HepG2 (cell line): ENCODE measurements around the gene MRPS5. TPM values are rescaled to one million over a fixed set of nuclear protein-coding genes. Genes with fewer than 3 reads are reported as not detected.

Experiments used
- ARID2 ChIP-seq: sonication (generic); formaldehyde crosslinking; IDR thresholded peaks from 2 replicates; pipeline ENCODE4 v1.8.1; 2022; ENCODE audit warnings: mild to moderate bottlenecking, missing genetic modification reagents, borderline replicate concordance
- GATA4 ChIP-seq: sonication (generic); IDR thresholded peaks from 2 replicates; pipeline ENCODE4 v1.6.1; 2016; ENCODE audit warnings: antibody characterized with exemption, low read depth, borderline replicate concordance
- HCFC1 ChIP-seq: fragments of 150-350 bp; IDR thresholded peaks from 2 replicates; pipeline ENCODE4 v1.6.1; 2014; ENCODE audit warnings: low read depth, low read length
- HMG20B ChIP-seq: conservative IDR thresholded peaks from 2 replicates; pipeline ENCODE4 v1.6.1; 2016; ENCODE audit warnings: missing genetic modification reagents, missing compliant biosample characterization
- HOXA9 ChIP-seq: sonication (generic); formaldehyde crosslinking; IDR thresholded peaks from 2 replicates; pipeline ENCODE4 v1.8.1; 2022; ENCODE audit warnings: missing genetic modification reagents, mild to moderate bottlenecking, moderate library complexity, borderline replicate concordance
- KLF12 ChIP-seq: sonication (generic); formaldehyde crosslinking; IDR thresholded peaks from 2 replicates; pipeline ENCODE4 v1.4.0; 2020; ENCODE audit warnings: missing genetic modification reagents, borderline replicate concordance
- MTA1 ChIP-seq: sonication (generic); formaldehyde crosslinking; IDR thresholded peaks from 2 replicates; pipeline ENCODE4 v1.4.0; 2020; ENCODE audit warnings: missing genetic modification reagents, mild to moderate bottlenecking, borderline replicate concordance
- RELA ChIP-seq: sonication (generic); formaldehyde crosslinking; IDR thresholded peaks from 2 replicates; pipeline ENCODE4 v1.4.0; 2020; ENCODE audit warnings: missing genetic modification reagents
- SIX4 ChIP-seq: sonication (generic); formaldehyde crosslinking; IDR thresholded peaks from 2 replicates; pipeline ENCODE4 v1.4.0; 2020; ENCODE audit warnings: missing genetic modification reagents
- TCF7 ChIP-seq: sonication (generic); IDR thresholded peaks from 2 replicates; pipeline ENCODE4 v1.6.1; 2016; ENCODE audit warnings: antibody characterized with exemption, low read depth
- TCF7L2 ChIP-seq: IDR thresholded peaks from 2 replicates; pipeline ENCODE4 v1.6.1; 2011; ENCODE audit warnings: mild to moderate bottlenecking, low read depth, low read length, moderate library complexity
- ZFP90 ChIP-seq: sonication (generic); formaldehyde crosslinking; IDR thresholded peaks from 2 replicates; pipeline ENCODE4 v1.8.0; 2022; ENCODE audit warnings: missing genetic modification reagents, mild to moderate bottlenecking, inconsistent platforms, borderline replicate concordance
- ZFY ChIP-seq: sonication (generic); formaldehyde crosslinking; IDR thresholded peaks from 2 replicates; pipeline ENCODE4 v1.4.0; 2020; ENCODE audit warnings: missing genetic modification reagents
- ZMYM2 ChIP-seq: sonication (generic); formaldehyde crosslinking; IDR thresholded peaks from 2 replicates; pipeline ENCODE4 v1.8.0; 2022; ENCODE audit warnings: mild to moderate bottlenecking, missing genetic modification reagents
- ZNF282 ChIP-seq: fragments of 450-650 bp; IDR thresholded peaks from 2 replicates; pipeline ENCODE4 v1.6.1; 2018; ENCODE audit not compliant: partially characterized antibody
- ZNF33A ChIP-seq: sonication (generic); formaldehyde crosslinking; IDR thresholded peaks from 2 replicates; pipeline ENCODE4 v1.5.1; 2020; ENCODE audit warnings: missing genetic modification reagents, mild to moderate bottlenecking, moderate library complexity, borderline replicate concordance
- ZNF33B ChIP-seq: sonication (generic); formaldehyde crosslinking; IDR thresholded peaks from 2 replicates; pipeline ENCODE4 v1.5.1; 2020; ENCODE audit warnings: mild to moderate bottlenecking, missing genetic modification reagents
- ZNF451 ChIP-seq: sonication (generic); formaldehyde crosslinking; IDR thresholded peaks from 2 replicates; pipeline ENCODE4 v1.5.0; 2020; ENCODE audit warnings: mild to moderate bottlenecking, missing genetic modification reagents
- ZNF549 ChIP-seq: sonication (generic); formaldehyde crosslinking; IDR thresholded peaks from 2 replicates; pipeline ENCODE4 v1.5.0; 2020; ENCODE audit warnings: missing genetic modification reagents
- ZNF75D ChIP-seq: sonication (generic); formaldehyde crosslinking; IDR thresholded peaks from 2 replicates; pipeline ENCODE4 v1.8.1; 2023; ENCODE audit warnings: missing genetic modification reagents, mild to moderate bottlenecking, borderline replicate concordance
- polyA plus RNA-seq, 8 experiments: library from polyadenylated mRNA; depleted of rRNA in 3 of 8; stranded (reverse) in 7 of 8; unstranded in 1 of 8; fragments of >200 nt; fragmentation: Illumina TruSeq in 4 of 8; extraction: Trizol in 4 of 8; gene quantifications; 2 replicates each; pipeline versions ENCODE4 v1.2.1 to v1.2.3, GENCODE V29; 2011 to 2016; ENCODE audit warnings: low read depth in 4 of 8, missing spikeins in 1 of 8, mixed read lengths in 1 of 8; ENCODE audit not compliant: insufficient read depth in 1 of 8
- total RNA-seq, 5 experiments: library from RNA; depleted of rRNA; stranded (reverse); fragments of >200 nt; fragmentation: Illumina TruSeq; extraction: Trizol; gene quantifications; 2 replicates each; pipeline ENCODE4 v1.2.3, GENCODE V29; 2016; ENCODE audit warnings: low read depth in 1 of 5
- TF ChIP-seq, protein P1 (sequence below): sonication (generic); formaldehyde crosslinking; IDR thresholded peaks from 2 replicates; pipeline ENCODE4 v1.4.0; 2020; ENCODE audit warnings: missing genetic modification reagents, borderline replicate concordance
- TF ChIP-seq, protein P2 (sequence below): sonication (generic); formaldehyde crosslinking; IDR thresholded peaks from 2 replicates; pipeline ENCODE4 v1.5.1; 2020; ENCODE audit warnings: mild to moderate bottlenecking, moderate library complexity, missing genetic modification reagents
- TF ChIP-seq, protein P3 (sequence below): sonication (generic); formaldehyde crosslinking; IDR thresholded peaks from 2 replicates; pipeline ENCODE4 v1.4.0; 2020; ENCODE audit warnings: mild to moderate bottlenecking, missing genetic modification reagents
- TF ChIP-seq, protein P4 (sequence below): sonication (generic); formaldehyde crosslinking; IDR thresholded peaks from 2 replicates; pipeline ENCODE4 v1.5.1; 2020; ENCODE audit warnings: missing genetic modification reagents, mild to moderate bottlenecking, borderline replicate concordance
- TF ChIP-seq, protein P5 (sequence below): sonication (generic); formaldehyde crosslinking; IDR thresholded peaks from 2 replicates; pipeline ENCODE4 v1.4.0; 2020; ENCODE audit warnings: mild to moderate bottlenecking, missing genetic modification reagents

Gene MRPS5
- total and polyA plus RNA-seq, 2 of the 13 experiments (the other 11 are each of a cell fraction or from before 2014, with no cell fraction given) = 98.8 to 134 TPM

DNA sequence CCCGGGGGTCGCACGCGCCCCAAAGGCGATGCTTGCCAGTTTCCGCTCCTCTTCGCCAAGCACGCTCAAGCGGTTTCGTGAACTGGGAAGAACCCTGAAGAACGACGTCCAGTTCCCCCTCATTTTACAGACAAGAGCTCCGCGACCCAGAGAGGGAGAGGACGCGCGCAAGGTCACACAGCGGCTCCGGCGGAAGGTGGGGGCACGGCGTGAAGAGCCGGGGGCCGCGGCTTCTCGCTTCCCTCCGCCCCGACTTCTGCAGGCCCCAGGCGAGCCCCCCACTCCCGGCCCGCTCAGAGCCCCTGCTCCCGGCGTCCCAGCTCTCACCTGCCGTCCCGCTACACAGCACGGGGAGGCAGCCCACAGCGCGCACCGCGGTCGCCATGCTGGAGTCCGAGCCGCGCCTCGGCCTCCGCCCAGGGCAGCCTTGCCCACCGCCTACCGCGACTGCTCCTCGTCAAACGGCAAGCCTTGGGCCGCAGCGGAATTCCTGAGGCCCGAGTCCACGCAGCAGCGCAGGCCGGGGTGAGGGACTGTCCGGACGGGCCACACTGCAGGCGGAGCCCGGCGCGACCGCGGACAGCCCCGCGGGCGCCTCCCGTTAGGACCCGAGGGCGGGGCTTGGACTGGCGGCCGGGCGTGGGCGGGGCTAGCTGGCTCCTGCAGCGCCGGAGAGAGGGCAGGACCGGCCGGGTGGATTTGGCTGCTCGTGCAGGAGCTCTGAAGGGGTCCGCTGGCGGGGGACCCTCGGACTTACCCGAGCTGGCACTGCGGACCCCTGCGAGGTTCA is at the start of gene MRPS5 (continued):
- TF ChIP-seq, protein P1, sequence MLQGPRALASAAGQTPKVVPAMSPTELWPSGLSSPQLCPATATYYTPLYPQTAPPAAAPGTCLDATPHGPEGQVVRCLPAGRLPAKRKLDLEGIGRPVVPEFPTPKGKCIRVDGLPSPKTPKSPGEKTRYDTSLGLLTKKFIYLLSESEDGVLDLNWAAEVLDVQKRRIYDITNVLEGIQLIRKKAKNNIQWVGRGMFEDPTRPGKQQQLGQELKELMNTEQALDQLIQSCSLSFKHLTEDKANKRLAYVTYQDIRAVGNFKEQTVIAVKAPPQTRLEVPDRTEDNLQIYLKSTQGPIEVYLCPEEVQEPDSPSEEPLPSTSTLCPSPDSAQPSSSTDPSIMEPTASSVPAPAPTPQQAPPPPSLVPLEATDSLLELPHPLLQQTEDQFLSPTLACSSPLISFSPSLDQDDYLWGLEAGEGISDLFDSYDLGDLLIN (CRISPR knock-in tag) = no peak
- TF ChIP-seq, protein P2, sequence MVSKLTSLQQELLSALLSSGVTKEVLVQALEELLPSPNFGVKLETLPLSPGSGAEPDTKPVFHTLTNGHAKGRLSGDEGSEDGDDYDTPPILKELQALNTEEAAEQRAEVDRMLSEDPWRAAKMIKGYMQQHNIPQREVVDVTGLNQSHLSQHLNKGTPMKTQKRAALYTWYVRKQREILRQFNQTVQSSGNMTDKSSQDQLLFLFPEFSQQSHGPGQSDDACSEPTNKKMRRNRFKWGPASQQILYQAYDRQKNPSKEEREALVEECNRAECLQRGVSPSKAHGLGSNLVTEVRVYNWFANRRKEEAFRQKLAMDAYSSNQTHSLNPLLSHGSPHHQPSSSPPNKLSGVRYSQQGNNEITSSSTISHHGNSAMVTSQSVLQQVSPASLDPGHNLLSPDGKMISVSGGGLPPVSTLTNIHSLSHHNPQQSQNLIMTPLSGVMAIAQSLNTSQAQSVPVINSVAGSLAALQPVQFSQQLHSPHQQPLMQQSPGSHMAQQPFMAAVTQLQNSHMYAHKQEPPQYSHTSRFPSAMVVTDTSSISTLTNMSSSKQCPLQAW = no peak; the same call in 1 of the 2 replicates
- TF ChIP-seq MTA1 (peak; percentile 76; the same call in 1 of the 2 replicates), TCF7 (no peak), ZNF549 (no peak), RELA (no peak; the same call in 1 of the 2 replicates), ZNF75D (CRISPR knock-in tag) (no peak), ZNF451 (CRISPR knock-in tag) (peak; percentile 95), HCFC1 (peak; percentile 36; the same call in 1 of the 2 replicates), ZFP90 (CRISPR knock-in tag) (peak; percentile 52; the same call in 1 of the 2 replicates), ZNF33B (CRISPR knock-in tag) (no peak), ZNF33A (CRISPR knock-in tag) (no peak), HMG20B (CRISPR knock-in tag) (0 out of 2 replicates have a peak, but pooled peaks have one; percentile 12), SIX4 (CRISPR knock-in tag) (no peak), GATA4 (peak; percentile 74), ZFY (CRISPR knock-in tag) (peak; percentile 97), ZMYM2 (CRISPR knock-in tag) (no peak), ARID2 (peak; percentile 60; the same call in 1 of the 2 replicates), KLF12 (CRISPR knock-in tag) (peak; percentile 94), TCF7L2 (no peak), ZNF282 (no peak), HOXA9 (CRISPR knock-in tag) (peak; percentile 81; the same call in 1 of the 2 replicates)
- TF ChIP-seq, protein P3, sequence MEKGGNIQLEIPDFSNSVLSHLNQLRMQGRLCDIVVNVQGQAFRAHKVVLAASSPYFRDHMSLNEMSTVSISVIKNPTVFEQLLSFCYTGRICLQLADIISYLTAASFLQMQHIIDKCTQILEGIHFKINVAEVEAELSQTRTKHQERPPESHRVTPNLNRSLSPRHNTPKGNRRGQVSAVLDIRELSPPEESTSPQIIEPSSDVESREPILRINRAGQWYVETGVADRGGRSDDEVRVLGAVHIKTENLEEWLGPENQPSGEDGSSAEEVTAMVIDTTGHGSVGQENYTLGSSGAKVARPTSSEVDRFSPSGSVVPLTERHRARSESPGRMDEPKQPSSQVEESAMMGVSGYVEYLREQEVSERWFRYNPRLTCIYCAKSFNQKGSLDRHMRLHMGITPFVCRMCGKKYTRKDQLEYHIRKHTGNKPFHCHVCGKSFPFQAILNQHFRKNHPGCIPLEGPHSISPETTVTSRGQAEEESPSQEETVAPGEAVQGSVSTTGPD = no peak
- TF ChIP-seq, protein P4, sequence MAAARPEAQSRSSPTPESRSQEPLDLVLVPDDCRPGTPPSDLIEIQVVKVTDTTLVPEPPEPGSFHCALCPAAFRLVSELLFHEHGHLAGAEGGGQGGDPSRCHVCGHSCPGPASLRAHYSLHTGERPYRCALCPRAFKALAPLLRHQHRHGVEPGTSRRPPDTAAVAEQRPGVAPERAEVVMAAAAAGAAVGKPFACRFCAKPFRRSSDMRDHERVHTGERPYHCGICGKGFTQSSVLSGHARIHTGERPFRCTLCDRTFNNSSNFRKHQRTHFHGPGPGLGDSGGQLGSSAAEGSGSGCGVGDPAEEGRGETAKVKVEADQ (CRISPR knock-in tag) = peak; percentile 44; the same call in 1 of the 2 replicates
- TF ChIP-seq, protein P5, sequence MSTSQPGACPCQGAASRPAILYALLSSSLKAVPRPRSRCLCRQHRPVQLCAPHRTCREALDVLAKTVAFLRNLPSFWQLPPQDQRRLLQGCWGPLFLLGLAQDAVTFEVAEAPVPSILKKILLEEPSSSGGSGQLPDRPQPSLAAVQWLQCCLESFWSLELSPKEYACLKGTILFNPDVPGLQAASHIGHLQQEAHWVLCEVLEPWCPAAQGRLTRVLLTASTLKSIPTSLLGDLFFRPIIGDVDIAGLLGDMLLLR (CRISPR knock-in tag) = peak; percentile 71; the same call in 1 of the 2 replicates
